Measurements from ENCODE around the gene KRTAP22-1. TPM values are rescaled to one million over a fixed set of nuclear protein-coding genes. Genes with fewer than 3 reads are reported as not detected.

Gene KRTAP22-1
- total and polyA plus RNA-seq, 2 experiments from 2014 or later: not detected

DNA sequence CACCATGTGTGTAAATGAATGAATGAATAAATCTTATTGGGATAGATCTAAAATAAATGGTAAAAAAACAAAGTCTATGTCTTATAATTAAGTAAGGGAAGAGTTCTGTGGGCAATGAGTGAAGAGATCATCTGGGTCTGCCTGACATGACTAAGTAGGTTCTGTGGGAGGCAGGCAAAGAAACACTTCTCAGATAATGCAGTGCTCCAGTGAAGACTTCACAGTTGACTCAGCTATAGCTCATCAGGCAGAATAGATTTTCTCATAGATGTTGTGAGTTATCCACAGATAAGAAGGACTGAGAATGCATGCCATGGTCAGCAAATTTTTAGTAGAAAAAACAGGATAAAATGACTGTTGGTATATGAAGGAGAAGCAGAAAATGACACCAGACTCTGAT, 23.1 kb upstream of the KRTAP22-1 start:
- H3K9me3 Mint-ChIP-seq: no peaks in the 10 kb centered on the region
- Histone ChIP-seq H3K9me2 (ENCODE audit: insufficient read depth) (peaks cover 5% of the 10 kb centered on the region; the same call in 1 of the 2 replicates), H4K20me1 (replicated peaks; ENCODE audit: insufficient read depth) (no peaks in the 10 kb centered on the region), H3K36me3 (ENCODE audit: insufficient read depth) (no peaks in the 10 kb centered on the region), H3K4me3 (no peak overlapping the region), H3F3A (replicated peaks; ENCODE audit: low read depth) (no peaks in the 10 kb centered on the region), H3K79me2 (replicated peaks; ENCODE audit: insufficient read depth) (no peaks in the 10 kb centered on the region), H3K4me2 (no peak overlapping the region), H3K4me1 (ENCODE audit: insufficient read depth) (no peaks in the 10 kb centered on the region), H3K27me3 (ENCODE audit: insufficient read depth) (no peaks in the 10 kb centered on the region), H3K27ac (ENCODE audit: low read depth) (no peak overlapping the region), H2AFZ (no peak overlapping the region)
- no peak overlapping the region for H3K4me3 Mint-ChIP-seq
- ATAC-seq: no peak
- no peaks in the 10 kb centered on the region for H3K27me3 Mint-ChIP-seq (ENCODE audit: insufficient read depth, low read depth, poor library complexity)
- no peaks in the 10 kb centered on the region for H3K36me3 Mint-ChIP-seq (ENCODE audit: low read depth)
- no peaks in the 10 kb centered on the region for H3K4me1 Mint-ChIP-seq
- TF ChIP-seq CTCF (conservative IDR thresholded peaks at IDR 0.05; ENCODE audit: low read depth in 2 of 2) (no peak), POLR2AphosphoS5 (IDR thresholded peaks at IDR 0.05; ENCODE audit: low read depth) (no peak), STAT1 (IDR thresholded peaks at IDR 0.05; ENCODE audit: unreplicated experiment) (no peak), NANOG (IDR thresholded peaks at IDR 0.05; ENCODE audit: borderline replicate concordance) (no peak), ZNF331 (CRISPR knock-in tag; IDR thresholded peaks at IDR 0.05; ENCODE audit: low read depth) (no peak), ZNF114 (CRISPR knock-in tag; IDR thresholded peaks at IDR 0.05) (no peak), EZH2 (IDR thresholded peaks at IDR 0.05; ENCODE audit: low read depth, unreplicated experiment) (no peak), CREB1 (CRISPR knock-in tag; IDR thresholded peaks at IDR 0.05; ENCODE audit: low read depth) (no peak), JUNB (IDR thresholded peaks at IDR 0.05; ENCODE audit: unreplicated experiment) (no peak), REST (IDR thresholded peaks at IDR 0.05; ENCODE audit: unreplicated experiment) (no peak), EZH2phosphoT487 (IDR thresholded peaks at IDR 0.05; ENCODE audit: unreplicated experiment) (no peak)
- TF ChIP-seq, protein P1, sequence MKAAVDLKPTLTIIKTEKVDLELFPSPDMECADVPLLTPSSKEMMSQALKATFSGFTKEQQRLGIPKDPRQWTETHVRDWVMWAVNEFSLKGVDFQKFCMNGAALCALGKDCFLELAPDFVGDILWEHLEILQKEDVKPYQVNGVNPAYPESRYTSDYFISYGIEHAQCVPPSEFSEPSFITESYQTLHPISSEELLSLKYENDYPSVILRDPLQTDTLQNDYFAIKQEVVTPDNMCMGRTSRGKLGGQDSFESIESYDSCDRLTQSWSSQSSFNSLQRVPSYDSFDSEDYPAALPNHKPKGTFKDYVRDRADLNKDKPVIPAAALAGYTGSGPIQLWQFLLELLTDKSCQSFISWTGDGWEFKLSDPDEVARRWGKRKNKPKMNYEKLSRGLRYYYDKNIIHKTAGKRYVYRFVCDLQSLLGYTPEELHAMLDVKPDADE (IDR thresholded peaks at IDR 0.05): no peak
- TF ChIP-seq, protein P2, sequence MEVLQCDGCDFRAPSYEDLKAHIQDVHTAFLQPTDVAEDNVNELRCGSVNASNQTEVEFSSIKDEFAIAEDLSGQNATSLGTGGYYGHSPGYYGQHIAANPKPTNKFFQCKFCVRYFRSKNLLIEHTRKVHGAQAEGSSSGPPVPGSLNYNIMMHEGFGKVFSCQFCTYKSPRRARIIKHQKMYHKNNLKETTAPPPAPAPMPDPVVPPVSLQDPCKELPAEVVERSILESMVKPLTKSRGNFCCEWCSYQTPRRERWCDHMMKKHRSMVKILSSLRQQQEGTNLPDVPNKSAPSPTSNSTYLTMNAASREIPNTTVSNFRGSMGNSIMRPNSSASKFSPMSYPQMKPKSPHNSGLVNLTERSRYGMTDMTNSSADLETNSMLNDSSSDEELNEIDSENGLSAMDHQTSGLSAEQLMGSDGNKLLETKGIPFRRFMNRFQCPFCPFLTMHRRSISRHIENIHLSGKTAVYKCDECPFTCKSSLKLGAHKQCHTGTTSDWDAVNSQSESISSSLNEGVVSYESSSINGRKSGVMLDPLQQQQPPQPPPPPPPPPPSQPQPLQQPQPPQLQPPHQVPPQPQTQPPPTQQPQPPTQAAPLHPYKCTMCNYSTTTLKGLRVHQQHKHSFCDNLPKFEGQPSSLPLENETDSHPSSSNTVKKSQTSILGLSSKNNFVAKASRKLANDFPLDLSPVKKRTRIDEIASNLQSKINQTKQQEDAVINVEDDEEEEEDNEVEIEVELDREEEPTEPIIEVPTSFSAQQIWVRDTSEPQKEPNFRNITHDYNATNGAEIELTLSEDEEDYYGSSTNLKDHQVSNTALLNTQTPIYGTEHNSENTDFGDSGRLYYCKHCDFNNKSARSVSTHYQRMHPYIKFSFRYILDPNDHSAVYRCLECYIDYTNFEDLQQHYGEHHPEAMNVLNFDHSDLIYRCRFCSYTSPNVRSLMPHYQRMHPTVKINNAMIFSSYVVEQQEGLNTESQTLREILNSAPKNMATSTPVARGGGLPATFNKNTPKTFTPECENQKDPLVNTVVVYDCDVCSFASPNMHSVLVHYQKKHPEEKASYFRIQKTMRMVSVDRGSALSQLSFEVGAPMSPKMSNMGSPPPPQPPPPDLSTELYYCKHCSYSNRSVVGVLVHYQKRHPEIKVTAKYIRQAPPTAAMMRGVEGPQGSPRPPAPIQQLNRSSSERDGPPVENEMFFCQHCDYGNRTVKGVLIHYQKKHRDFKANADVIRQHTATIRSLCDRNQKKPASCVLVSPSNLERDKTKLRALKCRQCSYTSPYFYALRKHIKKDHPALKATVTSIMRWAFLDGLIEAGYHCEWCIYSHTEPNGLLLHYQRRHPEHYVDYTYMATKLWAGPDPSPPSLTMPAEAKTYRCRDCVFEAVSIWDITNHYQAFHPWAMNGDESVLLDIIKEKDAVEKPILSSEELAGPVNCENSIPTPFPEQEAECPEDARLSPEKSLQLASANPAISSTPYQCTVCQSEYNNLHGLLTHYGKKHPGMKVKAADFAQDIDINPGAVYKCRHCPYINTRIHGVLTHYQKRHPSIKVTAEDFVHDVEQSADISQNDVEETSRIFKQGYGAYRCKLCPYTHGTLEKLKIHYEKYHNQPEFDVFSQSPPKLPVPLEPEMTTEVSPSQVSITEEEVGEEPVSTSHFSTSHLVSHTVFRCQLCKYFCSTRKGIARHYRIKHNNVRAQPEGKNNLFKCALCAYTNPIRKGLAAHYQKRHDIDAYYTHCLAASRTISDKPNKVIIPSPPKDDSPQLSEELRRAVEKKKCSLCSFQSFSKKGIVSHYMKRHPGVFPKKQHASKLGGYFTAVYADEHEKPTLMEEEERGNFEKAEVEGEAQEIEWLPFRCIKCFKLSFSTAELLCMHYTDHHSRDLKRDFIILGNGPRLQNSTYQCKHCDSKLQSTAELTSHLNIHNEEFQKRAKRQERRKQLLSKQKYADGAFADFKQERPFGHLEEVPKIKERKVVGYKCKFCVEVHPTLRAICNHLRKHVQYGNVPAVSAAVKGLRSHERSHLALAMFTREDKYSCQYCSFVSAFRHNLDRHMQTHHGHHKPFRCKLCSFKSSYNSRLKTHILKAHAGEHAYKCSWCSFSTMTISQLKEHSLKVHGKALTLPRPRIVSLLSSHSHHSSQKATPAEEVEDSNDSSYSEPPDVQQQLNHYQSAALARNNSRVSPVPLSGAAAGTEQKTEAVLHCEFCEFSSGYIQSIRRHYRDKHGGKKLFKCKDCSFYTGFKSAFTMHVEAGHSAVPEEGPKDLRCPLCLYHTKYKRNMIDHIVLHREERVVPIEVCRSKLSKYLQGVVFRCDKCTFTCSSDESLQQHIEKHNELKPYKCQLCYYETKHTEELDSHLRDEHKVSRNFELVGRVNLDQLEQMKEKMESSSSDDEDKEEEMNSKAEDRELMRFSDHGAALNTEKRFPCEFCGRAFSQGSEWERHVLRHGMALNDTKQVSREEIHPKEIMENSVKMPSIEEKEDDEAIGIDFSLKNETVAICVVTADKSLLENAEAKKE (CRISPR knock-in tag; IDR thresholded peaks at IDR 0.05): no peak
- DNase-seq (ENCODE audit: low spot score): no peak
- H3K27ac Mint-ChIP-seq: no peak overlapping the region

Data from GM23338 (cell line).